OCI-LY1 (cell line): ENCODE data around the gene FHIT.

Source experiments
- H2AFZ ChIP-seq: fragments of 200-600 bp; sonication (generic), shearing (Covaris generic); 2 replicates; pipeline ENCODE4 v1.6.0; 2014; ENCODE audit warnings: antibody characterized with exemption, mild to moderate bottlenecking, low read length
- H3F3A ChIP-seq: fragments of 200-600 bp; sonication (generic), shearing (Covaris generic); 2 replicates; pipeline ENCODE4 v1.6.0; 2014; ENCODE audit warnings: mild to moderate bottlenecking, antibody characterized with exemption, low read length, moderate library complexity; ENCODE audit not compliant: insufficient read depth
- H3K27ac ChIP-seq: fragments of 200-600 bp; sonication (generic); 2 replicates; pipeline ENCODE4 v1.5.1; 2014; ENCODE audit warnings: low read length, mixed run types, mild to moderate bottlenecking, low read depth; ENCODE audit not compliant: poor library complexity, severe bottlenecking
- H3K27me3 ChIP-seq: fragments of 200-600 bp; sonication (generic); 2 replicates; pipeline ENCODE4 v1.6.0; 2014; ENCODE audit warnings: antibody characterized with exemption, mild to moderate bottlenecking, low read length, moderate library complexity; ENCODE audit not compliant: insufficient read depth
- H3K36me3 ChIP-seq: fragments of 200-600 bp; sonication (generic); 2 replicates; pipeline ENCODE4 v1.6.1; 2014; ENCODE audit warnings: mild to moderate bottlenecking, antibody characterized with exemption, low read length, moderate library complexity, mixed read lengths; ENCODE audit not compliant: insufficient read depth
- H3K4me1 ChIP-seq: fragments of 200-600 bp; sonication (generic); 2 replicates; pipeline ENCODE4 v1.5.1; 2014; ENCODE audit warnings: mild to moderate bottlenecking, low read length, moderate library complexity; ENCODE audit not compliant: insufficient read depth, severe bottlenecking
- H3K4me2 ChIP-seq: fragments of 200-600 bp; sonication (generic), shearing (Covaris generic); 2 replicates; pipeline ENCODE4 v1.6.1; 2014; ENCODE audit warnings: low read length
- H3K4me3 ChIP-seq: fragments of 200-600 bp; sonication (generic); 2 replicates; pipeline ENCODE4 v1.5.1; 2014; ENCODE audit warnings: low read length, low read depth, mild to moderate bottlenecking, mixed read lengths; ENCODE audit not compliant: poor library complexity, severe bottlenecking
- H3K79me2 ChIP-seq: fragments of 200-600 bp; shearing (Covaris generic); 2 replicates; pipeline ENCODE4 v1.6.1; 2016; ENCODE audit warnings: mixed run types, low read length, mixed read lengths; ENCODE audit not compliant: insufficient read depth
- H3K9ac ChIP-seq: fragments of 200-600 bp; sonication (generic), shearing (Covaris generic); 2 replicates; pipeline ENCODE4 v1.6.1; 2014; ENCODE audit warnings: mild to moderate bottlenecking, low read length, mixed read lengths
- H3K9me2 ChIP-seq: fragments of 200-600 bp; sonication (generic), shearing (Covaris generic); 2 replicates; pipeline ENCODE4 v1.6.1; 2014; ENCODE audit warnings: low read depth, mild to moderate bottlenecking, low read length, mixed read lengths
- H3K9me3 ChIP-seq: fragments of 200-600 bp; shearing (Covaris generic); 2 replicates; pipeline ENCODE4 v1.6.1; 2014; ENCODE audit warnings: low read length, mixed read lengths
- H4K20me1 ChIP-seq: fragments of 200-600 bp; sonication (generic), shearing (Covaris generic); 2 replicates; pipeline ENCODE4 v1.6.0; 2016; ENCODE audit warnings: mild to moderate bottlenecking, low read length; ENCODE audit not compliant: insufficient read depth
- EZH2 ChIP-seq: fragments of 200-600 bp; sonication (generic), shearing (Covaris generic); IDR thresholded peaks from 2 replicates; pipeline ENCODE4 v1.8.0; 2017; ENCODE audit warnings: borderline replicate concordance, mixed run types, mild to moderate bottlenecking, antibody characterized with exemption, low read length, moderate library complexity, mixed read lengths
- TF ChIP-seq, protein P1 (sequence below): fragments of 200-600 bp; sonication (generic), shearing (Covaris generic); IDR thresholded peaks from 2 replicates; pipeline ENCODE4 v1.5.1; 2017; ENCODE audit warnings: mild to moderate bottlenecking, antibody characterized with exemption, low read length, moderate library complexity, mixed read lengths

The FHIT gene

DNA sequence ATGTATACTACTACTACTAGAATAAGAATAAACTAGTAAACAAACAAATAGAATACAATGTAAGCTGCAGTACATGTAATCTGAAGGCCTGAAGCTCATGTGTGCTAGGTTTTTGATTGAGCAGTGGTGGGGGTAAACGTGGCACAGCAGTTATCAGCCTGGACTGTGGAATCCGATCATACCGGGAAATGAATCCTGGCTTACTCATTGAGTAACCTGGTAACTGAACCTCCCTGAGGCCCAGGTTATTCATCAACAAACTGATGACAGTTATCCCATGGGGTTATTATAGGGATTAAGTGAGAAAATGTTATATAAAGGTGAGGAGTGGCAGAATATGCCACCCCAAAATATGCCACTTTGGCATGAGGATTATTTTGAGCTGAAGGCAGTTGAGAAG lies 339.1 kb downstream of the FHIT start:
- no peak for TF ChIP-seq EZH2
- TF ChIP-seq, protein P1, sequence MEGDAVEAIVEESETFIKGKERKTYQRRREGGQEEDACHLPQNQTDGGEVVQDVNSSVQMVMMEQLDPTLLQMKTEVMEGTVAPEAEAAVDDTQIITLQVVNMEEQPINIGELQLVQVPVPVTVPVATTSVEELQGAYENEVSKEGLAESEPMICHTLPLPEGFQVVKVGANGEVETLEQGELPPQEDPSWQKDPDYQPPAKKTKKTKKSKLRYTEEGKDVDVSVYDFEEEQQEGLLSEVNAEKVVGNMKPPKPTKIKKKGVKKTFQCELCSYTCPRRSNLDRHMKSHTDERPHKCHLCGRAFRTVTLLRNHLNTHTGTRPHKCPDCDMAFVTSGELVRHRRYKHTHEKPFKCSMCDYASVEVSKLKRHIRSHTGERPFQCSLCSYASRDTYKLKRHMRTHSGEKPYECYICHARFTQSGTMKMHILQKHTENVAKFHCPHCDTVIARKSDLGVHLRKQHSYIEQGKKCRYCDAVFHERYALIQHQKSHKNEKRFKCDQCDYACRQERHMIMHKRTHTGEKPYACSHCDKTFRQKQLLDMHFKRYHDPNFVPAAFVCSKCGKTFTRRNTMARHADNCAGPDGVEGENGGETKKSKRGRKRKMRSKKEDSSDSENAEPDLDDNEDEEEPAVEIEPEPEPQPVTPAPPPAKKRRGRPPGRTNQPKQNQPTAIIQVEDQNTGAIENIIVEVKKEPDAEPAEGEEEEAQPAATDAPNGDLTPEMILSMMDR = no peak
- no peak overlapping the region for H3K4me2 ChIP-seq

DNA sequence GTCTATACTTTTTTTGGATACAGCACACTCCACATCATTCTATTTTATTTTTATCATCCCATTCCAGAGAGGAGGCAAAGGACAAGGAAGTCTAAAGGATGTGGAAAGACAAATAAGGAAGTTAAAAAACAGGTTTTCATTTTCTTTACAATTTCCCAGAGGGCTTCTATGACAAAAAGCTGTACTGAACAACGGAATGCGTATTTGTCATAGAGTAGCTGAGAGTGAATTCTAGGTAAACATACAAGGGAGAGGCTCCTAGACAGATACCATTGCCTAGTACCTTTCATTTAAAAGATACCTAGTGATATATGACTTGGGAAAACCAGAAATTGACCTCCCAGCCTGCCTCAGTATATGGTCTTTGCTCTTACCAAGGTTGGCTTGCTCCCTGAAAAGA lies 341.7 kb downstream of the FHIT start:
- H3K36me3 ChIP-seq = no peaks in the 10 kb centered on the region
- no peaks in the 10 kb centered on the region for H3K27me3 ChIP-seq
- H3K9me3 ChIP-seq = no peaks in the 10 kb centered on the region
- no peak overlapping the region for H3K27ac ChIP-seq
- H3F3A ChIP-seq = 0 out of 2 replicates have a peak, but pooled peaks cover 4% of the 10 kb centered on the region
- no peak for TF ChIP-seq EZH2
- TF ChIP-seq, protein P1 = no peak
- H2AFZ ChIP-seq = no peak overlapping the region
- H3K9me2 ChIP-seq = no peaks in the 10 kb centered on the region
- no peaks in the 10 kb centered on the region for H3K79me2 ChIP-seq
- H3K4me1 ChIP-seq = no peaks in the 10 kb centered on the region
- H4K20me1 ChIP-seq = no peaks in the 10 kb centered on the region
- no peak overlapping the region for H3K9ac ChIP-seq
- H3K4me2 ChIP-seq = no peak overlapping the region
- H3K4me3 ChIP-seq = no peak overlapping the region

More for the DNA sequence above, 339.1 kb downstream of the FHIT start:
- no peaks in the 10 kb centered on the region for H3K79me2 ChIP-seq
- no peaks in the 10 kb centered on the region for H3K9me3 ChIP-seq
- H3K27me3 ChIP-seq = no peaks in the 10 kb centered on the region
- no peak overlapping the region for H2AFZ ChIP-seq
- H3K27ac ChIP-seq = no peak overlapping the region
- H3K9ac ChIP-seq = no peak overlapping the region
- H3K9me2 ChIP-seq = no peaks in the 10 kb centered on the region
- H3F3A ChIP-seq = 0 out of 2 replicates have a peak, but pooled peaks cover 4% of the 10 kb centered on the region
- no peak overlapping the region for H3K4me3 ChIP-seq
- no peaks in the 10 kb centered on the region for H3K36me3 ChIP-seq
- no peaks in the 10 kb centered on the region for H4K20me1 ChIP-seq
- H3K4me1 ChIP-seq = no peaks in the 10 kb centered on the region

DNA sequence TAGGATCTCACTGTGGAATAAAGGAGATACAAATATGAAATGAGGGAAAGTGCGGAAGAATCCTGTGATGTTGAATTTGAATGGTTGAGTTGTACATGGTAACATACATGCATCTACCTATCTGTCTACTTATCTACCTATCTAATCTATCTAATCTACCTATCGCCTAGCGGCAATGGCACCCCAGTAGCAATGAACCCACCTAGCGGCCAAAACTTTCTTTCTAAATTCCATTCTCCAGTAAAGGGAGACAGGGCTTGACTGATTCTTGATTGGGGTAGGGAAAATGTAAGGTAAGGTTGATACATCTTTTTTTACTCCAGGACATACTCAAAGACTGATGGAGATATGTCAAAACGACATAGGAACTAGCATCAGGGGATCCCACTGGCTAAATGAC lies 345.0 kb downstream of the FHIT start:
- no peaks in the 10 kb centered on the region for H4K20me1 ChIP-seq
- TF ChIP-seq, protein P1 = no peak
- no peak for TF ChIP-seq EZH2
- no peaks in the 10 kb centered on the region for H3K27me3 ChIP-seq
- H3K36me3 ChIP-seq = no peaks in the 10 kb centered on the region
- H3K9me3 ChIP-seq = no peaks in the 10 kb centered on the region
- no peaks in the 10 kb centered on the region for H3K4me1 ChIP-seq
- no peak overlapping the region for H3K9ac ChIP-seq
- no peak overlapping the region for H3K4me2 ChIP-seq
- H3K9me2 ChIP-seq = no peaks in the 10 kb centered on the region
- H3K27ac ChIP-seq = no peak overlapping the region
- H2AFZ ChIP-seq = no peak overlapping the region
- H3K4me3 ChIP-seq = no peak overlapping the region
- no peaks in the 10 kb centered on the region for H3K79me2 ChIP-seq
- 0 out of 2 replicates have a peak, but pooled peaks cover 4% of the 10 kb centered on the region for H3F3A ChIP-seq
